Body of pancreas (tissue), 4 donors: ENCODE measurements around the gene DYRK2.

Experiments
- POLR2A ChIP-seq, 3 donors: fragments of 450-650 bp; IDR thresholded peaks; one replicate each; pipeline ENCODE4 v1.6.1; 2016; ENCODE audit warnings: antibody characterized with exemption in 3 of 3, mild to moderate bottlenecking in 2 of 3
- TF ChIP-seq, protein P1 (sequence below), 7 experiments: fragments of 450-650 bp in 4 of 7; fragments of 200-600 bp in 3 of 7; sonication (generic) in 3 of 7; IDR thresholded peaks; one replicate each; pipeline ENCODE4 v1.5.1; 2016 to 2019; ENCODE audit warnings: antibody characterized with exemption in 7 of 7

DNA sequence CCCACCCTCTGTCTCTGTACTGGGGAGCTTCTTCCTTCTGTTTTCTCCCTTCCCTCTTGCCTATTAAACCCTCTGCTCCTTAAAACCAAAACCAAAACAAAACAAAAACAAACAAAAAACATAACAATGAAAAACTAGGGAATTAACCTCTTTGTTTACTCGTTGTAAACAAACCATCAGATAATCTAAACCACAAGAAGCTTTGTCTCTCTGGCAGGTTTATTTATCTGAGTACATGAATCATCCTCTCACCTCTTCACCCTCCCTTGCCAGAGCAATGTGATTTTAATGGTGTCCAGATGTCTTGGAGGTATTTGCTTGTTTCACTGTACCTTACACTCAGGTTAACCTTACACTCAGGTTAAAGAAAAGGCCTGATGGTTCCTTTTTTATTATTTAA is 66.1 kb downstream of the DYRK2 start:
- TF ChIP-seq, protein P1, sequence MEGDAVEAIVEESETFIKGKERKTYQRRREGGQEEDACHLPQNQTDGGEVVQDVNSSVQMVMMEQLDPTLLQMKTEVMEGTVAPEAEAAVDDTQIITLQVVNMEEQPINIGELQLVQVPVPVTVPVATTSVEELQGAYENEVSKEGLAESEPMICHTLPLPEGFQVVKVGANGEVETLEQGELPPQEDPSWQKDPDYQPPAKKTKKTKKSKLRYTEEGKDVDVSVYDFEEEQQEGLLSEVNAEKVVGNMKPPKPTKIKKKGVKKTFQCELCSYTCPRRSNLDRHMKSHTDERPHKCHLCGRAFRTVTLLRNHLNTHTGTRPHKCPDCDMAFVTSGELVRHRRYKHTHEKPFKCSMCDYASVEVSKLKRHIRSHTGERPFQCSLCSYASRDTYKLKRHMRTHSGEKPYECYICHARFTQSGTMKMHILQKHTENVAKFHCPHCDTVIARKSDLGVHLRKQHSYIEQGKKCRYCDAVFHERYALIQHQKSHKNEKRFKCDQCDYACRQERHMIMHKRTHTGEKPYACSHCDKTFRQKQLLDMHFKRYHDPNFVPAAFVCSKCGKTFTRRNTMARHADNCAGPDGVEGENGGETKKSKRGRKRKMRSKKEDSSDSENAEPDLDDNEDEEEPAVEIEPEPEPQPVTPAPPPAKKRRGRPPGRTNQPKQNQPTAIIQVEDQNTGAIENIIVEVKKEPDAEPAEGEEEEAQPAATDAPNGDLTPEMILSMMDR (IDR thresholded peaks at IDR 0.05): no peak
- TF ChIP-seq POLR2A (IDR thresholded peaks at IDR 0.05): no peak
